Measurements from ENCODE around the gene RHOA.

- TF ChIP-seq ZNF660 (tag by site-specific recombination; IDR thresholded peaks at IDR 0.05) (no peak), ZNF777 (tag by site-specific recombination; IDR thresholded peaks at IDR 0.05; ENCODE audit: borderline replicate concordance) (no peak), SP2 (tag by site-specific recombination; IDR thresholded peaks at IDR 0.05) (no peak), CTCF (tag by site-specific recombination; IDR thresholded peaks at IDR 0.05) (no peak), TRIM28 (IDR thresholded peaks at IDR 0.05; ENCODE audit: borderline replicate concordance, low read length) (no peak), ZNF416 (tag by site-specific recombination; IDR thresholded peaks at IDR 0.05) (no peak), SETDB1 (IDR thresholded peaks at IDR 0.05; ENCODE audit: insufficient read length, low read length) (no peak), ZSCAN5A (tag by site-specific recombination; IDR thresholded peaks at IDR 0.05) (no peak)
Measured at GRCh38 chr3:49311283-49311682, 100.5 kb downstream of the RHOA start.

All from HEK293 (cell line).